RPMI7951 (cell line): Measurements from ENCODE around the gene FOXQ1. TPM values are rescaled to one million over a fixed set of nuclear protein-coding genes. Genes with fewer than 3 reads are reported as not detected.
"Not testable (repeated sequence)": the region's sequence is repeated elsewhere in the genome, so short reads cannot be mapped to it uniquely, and the experiment has no call there.

Experiments
- DNase-seq: peaks from one replicate; pipeline ENCODE4 v3.0.0-alpha.2; 2012; ENCODE audit warnings: low read depth
- total RNA-seq: library from RNA; depleted of rRNA; stranded (reverse); fragments of >200 nt; shearing (Covaris generic); gene quantifications from 2 replicates; pipeline ENCODE4 v1.2.3, GENCODE V29; 2014

The FOXQ1 gene
- total RNA-seq, 1 experiment from 2014 or later: not detected

DNA sequence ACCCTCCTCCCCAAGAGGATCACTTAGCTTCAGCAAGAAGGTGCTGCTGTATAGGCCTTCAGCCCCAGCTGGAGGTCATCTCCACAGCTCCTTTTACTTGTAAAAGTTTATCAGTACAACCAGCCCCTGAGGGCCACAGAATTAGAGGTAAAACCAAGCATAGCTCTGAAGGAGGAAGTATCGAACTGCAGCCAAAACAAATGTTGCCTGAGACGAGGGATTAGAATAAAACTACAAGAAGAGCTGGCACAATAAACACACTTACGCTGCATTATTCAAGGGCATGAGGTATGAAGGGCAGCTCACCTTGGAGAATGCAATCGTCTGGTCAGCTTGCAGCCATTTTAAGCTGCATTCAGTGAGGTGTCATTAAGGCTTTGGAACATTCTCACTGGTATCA is 21.1 kb upstream of the FOXQ1 start:
- no peak for DNase-seq

DNA sequence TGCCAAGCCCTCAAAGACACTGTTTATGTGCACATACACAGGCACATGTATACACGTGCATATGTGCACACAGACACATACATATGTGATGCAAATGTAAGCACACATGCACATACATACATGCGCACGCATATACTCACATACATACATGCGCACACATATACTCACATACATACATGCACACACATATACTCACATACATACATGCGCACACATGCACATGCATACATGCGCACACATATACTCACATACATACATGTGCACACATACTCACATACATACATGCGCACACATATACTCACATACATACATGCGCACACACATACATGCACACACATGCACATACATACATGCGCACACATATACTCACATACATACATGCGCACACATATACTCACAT is 20.5 kb upstream of the FOXQ1 start:
- no peak for DNase-seq

DNA sequence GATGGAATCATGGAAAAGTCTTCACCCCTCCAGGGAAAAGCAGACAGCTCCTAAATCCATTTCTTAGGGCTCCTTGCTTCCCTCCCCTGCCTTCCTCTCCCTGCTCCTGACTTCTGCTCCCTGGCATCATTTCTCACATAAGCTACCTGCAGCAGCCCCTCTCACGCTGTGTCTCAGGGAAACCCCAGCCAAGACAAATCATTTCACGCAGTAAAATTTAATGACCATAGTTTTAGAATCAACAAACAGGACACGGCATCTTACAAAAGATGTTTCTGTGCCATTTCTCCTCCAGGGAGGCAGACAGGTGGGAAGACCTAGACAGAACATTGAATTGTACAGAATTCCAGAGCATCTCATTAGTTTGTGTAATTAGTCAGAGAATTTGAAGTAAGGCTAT is 16.5 kb upstream of the FOXQ1 start:
- no peak for DNase-seq

DNA sequence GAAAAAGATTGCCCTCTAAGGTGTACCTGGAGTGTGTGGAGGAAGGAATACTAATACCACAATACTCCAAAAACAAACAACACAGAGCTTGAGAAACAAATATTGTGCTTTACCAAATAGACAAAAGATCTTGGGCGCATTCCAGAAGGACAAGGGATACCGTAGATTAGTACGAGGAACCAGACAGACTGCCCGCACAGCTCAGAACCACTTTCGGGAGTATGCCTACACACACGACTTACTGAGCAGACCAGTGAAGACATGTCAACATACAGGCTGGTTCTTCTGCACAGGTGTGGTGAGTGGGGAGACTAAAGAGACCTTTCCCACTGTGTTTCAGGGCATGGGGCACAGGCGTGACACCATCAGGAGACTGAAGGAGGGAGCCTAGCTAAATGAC is 15.8 kb upstream of the FOXQ1 start:
- no peak for DNase-seq

DNA sequence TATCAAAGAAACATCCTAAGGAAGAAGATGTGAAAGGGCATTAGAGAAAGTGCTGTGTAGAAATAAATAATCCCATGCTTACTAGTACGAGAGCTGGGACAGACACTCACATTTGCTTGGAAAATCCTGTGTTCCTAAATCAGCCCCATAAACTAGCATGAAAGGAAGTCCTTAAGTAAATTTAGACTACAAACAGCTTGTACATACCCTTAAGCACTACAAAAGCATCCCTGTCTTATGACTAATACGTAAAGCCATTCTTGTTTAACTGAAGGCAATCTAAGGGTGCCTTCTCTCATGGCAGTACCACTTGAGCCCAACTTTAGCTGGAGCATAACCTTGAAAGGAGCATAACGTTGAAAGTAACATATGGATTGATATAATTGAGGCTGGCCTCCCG is 15.4 kb upstream of the FOXQ1 start:
- peak; percentile 64 for DNase-seq

DNA sequence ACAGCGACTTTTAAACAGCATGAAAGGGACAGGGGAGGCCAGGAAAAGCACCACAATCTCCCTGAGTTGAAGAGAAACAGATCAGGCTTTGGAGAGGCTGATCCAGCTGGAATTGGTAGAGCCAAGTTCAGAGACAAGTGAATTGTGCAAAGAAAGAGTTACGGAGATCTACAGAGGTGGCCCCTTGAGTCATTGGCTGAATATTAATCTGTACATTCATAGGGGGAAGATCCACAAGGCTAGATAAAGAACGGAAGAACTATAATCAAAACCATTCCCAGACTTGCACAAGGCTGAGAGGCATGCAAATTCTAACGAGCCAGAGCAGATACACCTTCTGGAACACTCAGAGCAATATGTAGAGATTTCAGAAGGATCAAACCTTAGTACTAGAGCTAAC is 14.2 kb upstream of the FOXQ1 start:
- peak; percentile 59 for DNase-seq

DNA sequence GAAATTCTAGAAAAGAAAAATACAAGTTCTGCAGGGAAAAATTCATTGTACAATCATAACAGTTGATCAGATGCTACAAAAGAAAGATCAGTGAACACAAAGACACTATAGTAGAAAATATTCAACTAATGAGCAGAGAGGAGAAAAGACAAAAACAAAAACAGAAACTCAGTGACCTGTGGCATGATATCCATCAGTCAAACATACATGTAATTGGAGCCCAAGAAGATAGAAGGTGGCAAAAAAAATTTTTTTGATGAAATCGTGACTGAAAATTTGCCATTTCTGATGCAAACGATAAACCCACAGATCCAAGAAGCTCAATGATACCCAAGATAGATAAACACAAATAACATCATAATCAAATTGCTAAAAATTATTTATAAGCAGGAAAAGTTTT is 13.1 kb upstream of the FOXQ1 start:
- DNase-seq: no peak

DNA sequence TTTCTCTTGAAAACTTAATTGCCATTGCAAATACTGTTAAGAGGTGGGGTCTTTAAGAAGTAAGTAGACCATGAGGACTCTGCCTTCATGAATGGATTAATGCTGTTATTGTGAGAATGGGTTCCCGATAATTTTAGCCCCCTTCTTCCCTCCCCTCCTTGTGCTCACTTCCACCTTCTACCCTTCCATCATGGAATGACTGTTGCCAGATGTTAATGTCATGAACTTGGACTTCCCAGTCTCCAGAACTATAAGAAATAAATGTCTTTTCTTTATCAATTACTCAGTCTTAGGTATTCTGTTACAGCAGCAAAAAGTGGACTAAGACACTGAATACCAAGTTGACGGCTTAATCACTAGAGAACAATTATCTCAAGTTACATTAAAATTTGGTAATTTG is 5.8 kb upstream of the FOXQ1 start:
- DNase-seq: no peak

DNA sequence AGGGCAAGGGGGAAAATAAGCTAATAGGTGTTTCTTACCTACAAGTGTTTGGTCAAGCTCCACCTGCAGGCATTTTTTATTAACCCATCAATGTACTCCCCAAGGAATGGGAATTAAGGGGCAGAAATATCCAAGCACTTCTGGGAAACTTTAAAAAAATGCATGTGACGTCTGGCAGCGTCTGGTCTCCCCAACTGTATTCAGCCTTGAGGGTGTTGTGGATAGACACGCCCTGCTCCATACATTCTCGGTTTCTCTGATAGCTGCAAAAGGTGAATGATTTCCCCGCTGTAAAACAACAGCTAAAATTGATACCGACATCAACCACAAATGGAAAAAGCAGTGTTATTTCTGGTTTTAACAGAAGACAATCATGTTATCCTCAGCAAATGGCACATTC is 2.5 kb upstream of the FOXQ1 start:
- no peak for DNase-seq

DNA sequence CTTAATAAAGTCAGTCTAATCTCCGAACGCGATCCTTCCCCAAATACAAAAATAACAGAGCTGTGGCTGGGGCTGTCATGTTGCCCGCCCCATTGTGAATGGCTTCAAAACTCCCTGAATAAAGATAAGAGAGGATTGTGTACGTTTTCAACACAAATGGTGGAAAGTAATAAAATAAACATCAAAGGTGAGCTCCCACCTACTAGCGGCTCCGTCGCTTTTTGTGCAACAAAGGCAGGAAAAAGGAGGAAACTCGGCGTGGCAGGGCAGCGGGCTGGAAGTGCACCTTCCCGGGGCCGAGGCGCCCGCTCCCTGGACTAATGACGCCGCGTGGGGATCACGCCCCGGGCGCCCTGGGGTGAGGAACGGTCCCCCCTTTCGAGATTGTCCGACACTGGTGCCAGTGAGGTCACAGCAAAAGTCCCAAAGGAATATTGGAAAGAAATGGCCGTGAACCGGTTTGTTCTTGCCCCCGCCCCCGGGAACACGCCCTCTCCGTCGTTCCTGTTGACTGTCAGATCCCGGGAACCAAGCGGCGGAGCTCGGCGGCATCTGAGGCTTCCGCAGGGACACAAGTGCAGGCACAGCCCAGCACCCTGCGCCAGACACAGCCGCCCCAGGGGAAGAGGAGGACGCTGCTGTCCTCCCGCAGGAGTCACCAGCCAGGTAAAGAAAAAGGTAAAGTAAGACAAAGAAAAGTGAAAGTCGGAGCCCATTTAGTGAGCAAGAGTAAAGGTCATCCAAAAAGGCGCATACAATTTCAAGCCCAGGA is 1.1 kb upstream of the FOXQ1 start:
- no peak for DNase-seq

DNA sequence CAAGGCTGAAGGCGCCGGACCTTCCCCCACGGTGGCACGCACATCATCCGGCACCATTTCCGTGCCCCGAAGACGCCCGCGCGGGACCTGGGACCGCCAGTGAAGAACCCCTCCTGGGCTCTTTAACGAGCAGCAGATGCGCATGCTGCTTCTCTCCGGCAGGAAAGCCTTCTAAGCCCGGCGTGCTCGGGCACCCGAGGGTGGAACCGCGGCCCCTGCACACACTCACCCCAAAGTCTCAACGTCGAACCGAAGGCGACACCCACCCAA is 240 bp downstream of the FOXQ1 start:
- no peak for DNase-seq

DNA sequence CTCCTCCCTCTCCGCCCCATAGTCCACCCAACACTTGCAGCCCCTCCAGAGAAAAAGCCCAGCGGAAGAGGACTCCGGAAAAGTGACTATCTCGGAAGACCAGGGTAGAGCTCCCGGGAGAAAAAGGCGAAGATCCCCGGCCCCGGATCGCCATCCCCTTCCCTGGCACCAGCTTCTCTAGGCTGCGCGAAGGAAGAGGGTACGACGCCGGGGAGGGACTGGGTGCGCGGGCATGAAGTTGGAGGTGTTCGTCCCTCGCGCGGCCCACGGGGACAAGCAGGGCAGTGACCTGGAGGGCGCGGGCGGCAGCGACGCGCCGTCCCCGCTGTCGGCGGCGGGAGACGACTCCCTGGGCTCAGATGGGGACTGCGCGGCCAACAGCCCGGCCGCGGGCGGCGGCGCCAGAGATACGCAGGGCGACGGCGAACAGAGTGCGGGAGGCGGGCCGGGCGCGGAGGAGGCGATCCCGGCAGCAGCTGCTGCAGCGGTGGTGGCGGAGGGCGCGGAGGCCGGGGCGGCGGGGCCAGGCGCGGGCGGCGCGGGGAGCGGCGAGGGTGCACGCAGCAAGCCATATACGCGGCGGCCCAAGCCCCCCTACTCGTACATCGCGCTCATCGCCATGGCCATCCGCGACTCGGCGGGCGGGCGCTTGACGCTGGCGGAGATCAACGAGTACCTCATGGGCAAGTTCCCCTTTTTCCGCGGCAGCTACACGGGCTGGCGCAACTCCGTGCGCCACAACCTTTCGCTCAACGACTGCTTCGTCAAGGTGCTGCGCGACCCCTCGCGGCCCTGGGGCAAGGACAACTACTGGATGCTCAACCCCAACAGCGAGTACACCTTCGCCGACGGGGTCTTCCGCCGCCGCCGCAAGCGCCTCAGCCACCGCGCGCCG is 822 bp downstream of the FOXQ1 start:
- DNase-seq: no peak

DNA sequence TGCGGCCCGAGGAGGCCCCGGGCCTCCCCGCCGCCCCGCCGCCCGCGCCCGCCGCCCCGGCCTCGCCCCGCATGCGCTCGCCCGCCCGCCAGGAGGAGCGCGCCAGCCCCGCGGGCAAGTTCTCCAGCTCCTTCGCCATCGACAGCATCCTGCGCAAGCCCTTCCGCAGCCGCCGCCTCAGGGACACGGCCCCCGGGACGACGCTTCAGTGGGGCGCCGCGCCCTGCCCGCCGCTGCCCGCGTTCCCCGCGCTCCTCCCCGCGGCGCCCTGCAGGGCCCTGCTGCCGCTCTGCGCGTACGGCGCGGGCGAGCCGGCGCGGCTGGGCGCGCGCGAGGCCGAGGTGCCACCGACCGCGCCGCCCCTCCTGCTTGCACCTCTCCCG is 1.5 kb downstream of the FOXQ1 start:
- no peak for DNase-seq

DNA sequence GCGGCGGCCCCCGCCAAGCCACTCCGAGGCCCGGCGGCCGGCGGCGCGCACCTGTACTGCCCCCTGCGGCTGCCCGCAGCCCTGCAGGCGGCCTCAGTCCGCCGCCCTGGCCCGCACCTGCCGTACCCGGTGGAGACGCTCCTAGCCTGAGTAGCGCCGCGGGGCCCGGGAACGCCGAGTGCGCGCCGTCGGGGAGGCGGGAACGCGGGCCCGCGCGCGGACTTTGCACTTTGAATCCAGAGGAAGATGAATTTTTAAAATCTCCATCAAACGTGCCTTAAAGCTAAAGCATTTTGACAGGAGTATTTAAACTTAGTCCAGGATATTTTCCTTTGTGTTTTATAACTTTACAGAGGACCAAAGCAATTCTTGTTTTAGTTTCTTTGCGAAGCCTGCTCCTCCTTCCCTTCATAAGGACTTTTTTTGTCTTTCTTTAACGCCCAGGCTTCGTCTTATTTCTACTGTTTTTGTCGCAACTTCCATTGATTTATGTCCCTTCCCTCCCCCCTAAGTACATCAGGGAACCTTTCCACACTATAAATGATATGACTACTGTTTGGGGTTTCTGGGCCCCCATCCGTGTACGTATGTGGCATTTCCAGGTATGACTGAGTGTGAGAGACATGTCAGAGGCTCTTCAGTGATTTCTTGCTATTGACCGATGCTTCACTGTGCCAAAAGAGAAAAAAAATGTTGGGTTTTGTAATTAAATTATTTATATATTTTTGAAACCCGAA is 2.0 kb downstream of the FOXQ1 start:
- no peak for DNase-seq

DNA sequence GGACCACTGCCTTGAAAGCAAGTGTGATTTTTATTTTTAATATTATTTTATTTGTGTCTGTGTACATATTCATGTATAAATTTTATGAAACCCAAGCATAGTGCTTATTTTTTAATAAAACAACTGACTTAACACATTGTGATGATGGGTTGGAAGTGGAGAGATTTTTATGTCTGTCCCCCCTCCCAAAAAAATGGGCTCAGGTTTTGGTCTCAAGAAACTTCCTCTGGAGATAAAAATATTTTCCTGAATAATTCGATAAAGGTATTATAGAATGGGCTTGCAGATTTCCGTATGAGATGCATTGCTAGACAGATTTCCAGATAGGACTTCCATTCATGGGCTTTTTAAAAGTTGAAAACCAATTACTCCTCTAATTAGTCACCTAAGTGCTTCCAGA is 2.7 kb downstream of the FOXQ1 start:
- DNase-seq: no peak

DNA sequence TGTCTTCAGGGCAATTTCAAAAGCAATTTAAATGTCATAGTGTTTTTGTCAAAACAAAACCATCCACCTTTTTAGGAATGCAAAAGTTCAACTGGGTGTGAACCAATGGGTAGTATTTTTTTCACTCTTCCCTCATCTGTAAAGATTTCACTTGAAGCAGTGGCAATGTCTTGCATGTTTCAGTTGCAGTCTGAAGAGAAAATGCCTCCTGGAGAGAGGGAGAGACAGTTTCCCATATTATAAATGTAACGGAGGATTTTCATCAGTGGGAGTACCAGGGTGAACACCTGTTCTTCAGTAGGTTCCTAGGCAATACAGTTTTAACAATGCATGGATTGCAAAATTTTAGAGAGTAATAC is 3.3 kb downstream of the FOXQ1 start:
- DNase-seq: no peak

DNA sequence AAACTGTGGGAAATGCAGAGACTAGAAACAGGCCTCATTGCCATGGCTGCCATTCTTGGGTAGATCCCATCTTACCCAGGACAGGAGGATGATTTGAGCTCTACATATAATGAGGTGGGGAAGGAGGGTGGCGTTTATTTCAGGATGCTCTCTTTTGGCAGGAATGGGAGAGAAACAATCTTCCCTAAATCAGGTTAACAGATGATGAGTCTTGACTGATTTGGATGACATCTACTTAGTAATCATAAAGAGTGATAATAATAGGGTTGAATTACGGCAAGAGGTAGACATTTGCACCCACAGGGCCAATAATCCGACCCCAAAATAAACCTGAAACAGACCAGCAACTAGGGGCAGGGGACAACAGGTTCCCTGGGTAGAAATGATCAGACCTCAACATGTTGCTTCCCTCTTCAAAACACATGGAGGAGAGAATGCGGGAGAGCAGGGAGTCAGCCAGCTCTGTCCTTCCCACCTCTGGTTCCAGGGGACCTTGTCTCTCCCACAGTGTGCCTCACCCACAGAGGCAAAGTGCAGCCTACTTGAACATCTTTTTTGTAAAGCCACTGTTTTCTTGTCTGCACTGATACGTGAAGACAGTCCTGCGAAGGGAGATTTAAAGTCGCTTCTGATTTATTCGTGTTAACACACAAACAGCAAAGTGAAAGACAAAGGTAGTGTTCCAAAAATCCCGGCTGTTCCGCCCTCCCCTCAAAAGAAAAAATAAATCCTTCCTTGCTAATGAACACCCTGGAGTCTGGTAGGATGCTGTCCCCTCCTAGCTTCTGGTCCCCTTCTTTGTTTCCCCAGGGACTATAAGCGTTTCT is 3.9 kb downstream of the FOXQ1 start:
- no peak for DNase-seq

DNA sequence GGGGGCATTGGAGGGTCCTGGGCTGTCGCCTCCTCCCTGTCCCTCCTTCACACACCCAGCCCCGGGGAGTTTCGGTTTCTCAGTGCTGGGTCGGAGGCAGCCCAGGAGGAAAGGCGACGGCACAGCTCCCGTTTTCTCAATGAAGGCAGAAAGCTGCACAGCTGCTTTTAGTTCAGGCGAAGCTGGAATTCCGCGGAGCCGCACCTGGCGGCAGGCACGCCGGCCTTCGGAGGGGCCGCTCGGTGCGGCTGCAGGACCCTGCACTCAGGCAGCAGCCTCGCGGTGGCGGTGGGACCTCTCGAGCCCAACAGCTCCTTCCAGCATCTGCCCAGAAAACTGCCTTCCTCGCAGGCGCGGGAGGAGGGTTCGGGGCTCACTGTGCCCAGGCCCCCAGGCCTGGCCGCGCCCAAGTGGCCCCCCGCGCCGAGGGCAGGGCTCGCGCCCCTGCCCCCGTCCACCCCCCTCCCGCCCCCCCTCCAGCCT is 4.6 kb downstream of the FOXQ1 start:
- DNase-seq: no peak

DNA sequence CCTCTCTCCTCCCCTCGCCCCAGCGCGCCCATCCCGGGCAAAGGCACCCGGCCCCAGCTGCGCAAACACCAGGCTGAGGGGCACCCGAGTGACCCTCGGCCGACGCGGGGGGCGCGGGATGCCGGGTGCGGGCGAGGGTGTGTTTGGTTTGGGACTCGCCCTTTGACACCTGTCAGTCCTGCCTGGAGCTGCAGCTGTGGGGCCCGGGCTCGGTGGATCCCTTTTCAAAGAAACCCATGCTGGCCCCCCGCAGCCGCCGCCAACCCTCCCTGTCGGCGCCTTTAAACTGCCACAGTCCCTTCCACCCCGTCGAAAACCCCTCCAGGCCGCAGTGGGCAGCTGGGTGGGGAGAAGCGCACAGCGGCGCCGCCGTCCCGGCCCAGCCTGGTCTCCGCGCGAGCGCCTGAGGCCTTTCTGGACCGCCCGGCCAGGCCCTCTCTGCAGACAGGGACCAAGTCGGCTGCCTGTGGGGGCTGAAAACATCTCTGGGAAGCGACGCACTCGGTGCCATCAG is 5.5 kb downstream of the FOXQ1 start:
- no peak for DNase-seq

DNA sequence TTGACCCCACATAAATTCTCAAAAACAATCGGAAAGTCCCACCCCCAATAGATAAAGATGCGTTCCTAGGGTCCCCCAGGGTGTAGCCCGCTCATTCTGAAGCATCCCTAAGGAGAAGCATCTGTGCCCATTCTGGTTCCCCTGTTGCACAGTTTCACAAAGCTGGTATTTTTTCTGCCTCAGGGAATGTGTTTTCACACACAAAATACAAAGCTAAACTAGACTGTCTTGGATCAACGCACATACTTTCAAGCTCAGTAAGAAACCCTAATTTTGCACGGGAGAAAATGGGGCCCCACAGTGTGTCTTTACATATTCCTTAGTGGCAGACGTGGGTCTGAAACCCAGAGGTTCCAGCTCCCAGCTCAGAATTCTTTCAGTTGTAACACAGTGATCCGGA is 6.1 kb downstream of the FOXQ1 start:
- DNase-seq: no peak

DNA sequence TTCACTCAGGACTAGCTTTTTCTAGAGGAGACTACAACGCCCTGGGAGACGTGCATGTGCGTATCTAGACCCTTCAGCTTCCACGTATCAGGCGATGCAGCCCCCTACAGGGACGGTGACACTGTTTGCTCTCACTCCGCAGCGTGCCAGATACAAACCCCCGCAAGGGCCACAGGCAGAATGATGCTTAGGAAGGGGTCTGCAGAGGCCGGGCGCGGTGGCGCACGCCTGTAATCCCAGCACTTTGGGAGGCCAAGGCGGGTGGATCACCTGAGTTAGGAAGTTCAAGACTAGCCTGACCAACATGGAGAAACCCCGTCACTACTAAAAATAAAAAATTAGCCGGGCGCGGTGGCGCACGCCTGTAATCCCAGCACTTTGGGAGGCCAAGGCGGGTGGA is 6.7 kb downstream of the FOXQ1 start:
- DNase-seq: not testable (repeated sequence)

DNA sequence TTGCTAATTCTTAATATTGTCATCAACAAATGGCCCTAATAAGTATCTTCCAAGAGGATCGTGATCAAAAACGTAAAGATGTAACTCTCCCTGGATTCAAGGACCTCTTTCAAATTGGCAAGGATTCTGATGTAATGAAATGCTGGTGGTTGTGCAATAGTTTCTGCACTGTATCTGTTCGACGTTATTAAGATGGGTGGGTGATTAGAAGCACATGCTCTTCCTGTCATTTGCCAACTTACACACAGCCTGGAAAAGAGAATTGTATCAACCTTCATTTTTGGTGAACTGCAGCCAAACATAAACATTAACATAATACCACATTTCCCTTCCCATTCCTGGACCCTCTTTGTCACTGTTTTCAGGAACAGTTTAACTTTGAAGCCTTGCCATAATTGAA is 9.8 kb downstream of the FOXQ1 start:
- DNase-seq: no peak
